HG03025 (cell line): Measurements from ENCODE around the gene MYRIP.
"Not testable (repeated sequence)": the region's sequence is repeated elsewhere in the genome, so short reads cannot be mapped to it uniquely, and the experiment has no call there.

Experiments
- ATAC-seq: cut with Tn5 transposase; IDR thresholded peaks from one replicate; pipeline ENCODE4 v1.9.1; 2021; ENCODE audit warnings: mild to moderate bottlenecking, moderate library complexity; ENCODE audit not compliant: unreplicated experiment, low FRiP score

Gene MYRIP

DNA sequence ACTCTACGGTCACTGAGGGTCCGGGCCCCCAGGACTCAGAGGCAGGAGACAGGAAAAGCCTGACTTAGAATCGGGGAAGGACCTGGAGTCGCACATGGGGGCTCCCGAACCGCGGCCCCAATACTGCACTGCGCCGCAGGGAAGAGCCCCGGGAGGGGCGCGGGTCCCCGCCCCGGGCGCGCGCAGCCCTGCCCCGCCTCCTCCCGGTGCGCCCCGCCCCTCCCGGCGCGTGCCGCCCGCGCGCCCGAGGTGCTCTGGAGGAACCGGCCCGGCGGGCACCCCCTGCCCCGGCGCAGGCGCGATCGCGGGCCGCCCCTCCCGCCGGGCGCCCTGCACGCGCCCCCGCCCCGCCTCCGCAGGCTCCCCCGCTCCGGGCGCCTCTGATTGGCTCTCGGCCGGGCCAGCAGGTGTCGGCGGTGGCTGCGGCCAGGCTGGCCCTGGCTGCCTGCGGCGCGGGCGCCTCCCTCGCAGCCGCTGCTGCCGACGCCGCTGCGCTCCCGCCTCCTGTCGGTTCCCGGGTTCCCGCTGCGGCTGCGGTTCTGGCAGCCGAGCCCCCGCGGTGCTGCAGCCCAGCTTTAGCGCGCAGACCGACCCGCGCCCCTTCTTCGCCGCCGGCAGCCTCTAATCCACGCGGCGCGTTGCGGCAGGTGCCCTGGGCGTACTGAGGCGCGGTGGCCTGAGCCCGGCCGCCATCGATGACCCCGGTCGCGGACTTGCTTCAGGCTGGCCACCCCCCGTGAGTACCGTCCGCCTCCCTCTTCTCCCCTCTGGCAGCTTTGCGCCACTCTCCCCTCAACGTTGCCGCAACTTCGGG is at the start of gene MYRIP:
TSS of gene MYRIP (plus strand) at position 429 of the 814 bp plus-strand sequence. CDS start 91,208 bp downstream, outside the sequence.
- ATAC-seq = peak; percentile 58

- no peak for ATAC-seq
Measured at GRCh38 chr3:39760325-39760724, 49.1 kb upstream of the MYRIP start.

- no peak for ATAC-seq
Measured at GRCh38 chr3:39762537-39763070, 46.8 kb upstream of the MYRIP start.

DNA sequence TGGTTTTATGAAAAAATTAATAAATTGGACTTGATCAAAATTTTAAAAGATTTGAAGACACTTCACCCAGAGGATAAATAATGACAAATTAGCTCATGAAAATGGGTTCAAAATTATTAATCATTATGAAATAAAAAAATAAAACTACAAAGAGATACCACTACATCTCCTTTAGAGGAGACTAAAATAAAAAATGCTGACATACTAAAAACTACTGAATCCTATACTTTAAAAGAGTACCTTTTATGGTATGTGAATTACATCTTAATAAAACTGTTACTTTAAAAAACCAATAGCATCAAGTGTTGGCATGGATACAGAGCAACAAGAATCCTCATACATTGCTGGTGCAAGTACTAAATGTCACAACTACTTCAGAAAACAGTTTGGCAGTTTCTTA is 46.0 kb upstream of the MYRIP start:
- ATAC-seq = no peak

GRCh38 chr3:39765575-39765974 is 43.8 kb upstream of the MYRIP start:
- ATAC-seq = no peak

DNA sequence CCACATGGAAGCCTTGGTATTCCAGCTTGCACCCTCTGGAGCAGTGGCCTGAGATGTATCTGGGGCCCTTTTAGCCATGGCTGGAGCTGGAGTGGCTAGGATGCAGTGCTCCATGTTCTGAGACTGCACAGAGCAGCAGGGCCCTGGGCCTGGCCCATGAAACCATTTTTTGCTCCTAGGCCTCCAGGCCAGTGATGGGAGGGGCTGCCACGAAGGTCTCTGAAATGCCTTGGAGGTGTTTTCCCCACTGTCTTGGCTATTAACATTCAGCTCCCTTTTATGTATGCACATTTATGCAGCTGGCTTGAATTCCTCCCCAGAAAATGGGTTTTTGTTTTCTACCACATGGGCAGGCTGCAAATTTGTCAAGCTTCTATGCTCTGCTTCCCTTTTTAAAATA is 43.0 kb upstream of the MYRIP start:
- ATAC-seq = no peak

GRCh38 chr3:39766909-39767308 is 42.5 kb upstream of the MYRIP start:
- ATAC-seq = not testable (repeated sequence)

- not testable (repeated sequence) for ATAC-seq
Measured at GRCh38 chr3:39778168-39778567, 31.2 kb upstream of the MYRIP start.

GRCh38 chr3:39779511-39780230 is 29.7 kb upstream of the MYRIP start:
- ATAC-seq = no peak

DNA sequence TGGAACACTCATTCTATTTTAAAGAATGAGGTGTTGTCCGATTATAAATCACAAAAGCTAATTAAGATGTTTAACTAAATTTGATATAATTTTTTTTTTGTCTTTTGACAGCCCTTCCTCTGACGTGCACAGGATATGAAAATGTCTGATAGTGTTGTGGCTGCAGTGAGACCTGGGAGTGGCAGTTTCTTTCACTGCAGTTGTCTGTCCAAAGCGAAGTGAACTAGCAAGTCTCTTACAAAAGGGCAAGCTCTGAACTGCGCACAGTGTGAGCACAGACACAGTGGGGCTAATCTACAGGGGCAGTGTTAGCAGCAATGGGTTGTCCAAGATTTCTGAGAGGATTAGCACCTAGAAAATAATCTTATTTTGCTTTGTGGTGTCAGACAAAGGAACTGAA is 29.1 kb upstream of the MYRIP start:
- ATAC-seq = no peak

DNA sequence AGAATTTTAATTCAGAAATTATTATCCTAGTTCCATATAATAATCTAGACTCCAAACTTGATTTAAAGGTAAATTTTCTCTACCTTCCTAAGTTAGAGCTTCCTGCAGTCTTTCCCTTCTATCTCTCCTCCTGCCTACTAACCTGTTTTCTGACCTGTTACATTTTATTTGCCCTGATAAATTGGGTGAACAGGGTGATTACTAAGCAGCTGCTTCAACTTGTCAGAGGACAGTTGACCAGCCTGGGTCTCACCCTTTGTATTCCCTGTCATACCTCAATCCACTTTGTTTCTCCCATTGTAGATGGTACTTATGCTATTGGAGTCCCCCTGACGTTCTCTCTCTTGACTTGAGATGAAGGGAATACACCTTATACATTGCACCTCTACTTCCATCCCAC is 28.4 kb upstream of the MYRIP start:
- ATAC-seq = no peak

DNA sequence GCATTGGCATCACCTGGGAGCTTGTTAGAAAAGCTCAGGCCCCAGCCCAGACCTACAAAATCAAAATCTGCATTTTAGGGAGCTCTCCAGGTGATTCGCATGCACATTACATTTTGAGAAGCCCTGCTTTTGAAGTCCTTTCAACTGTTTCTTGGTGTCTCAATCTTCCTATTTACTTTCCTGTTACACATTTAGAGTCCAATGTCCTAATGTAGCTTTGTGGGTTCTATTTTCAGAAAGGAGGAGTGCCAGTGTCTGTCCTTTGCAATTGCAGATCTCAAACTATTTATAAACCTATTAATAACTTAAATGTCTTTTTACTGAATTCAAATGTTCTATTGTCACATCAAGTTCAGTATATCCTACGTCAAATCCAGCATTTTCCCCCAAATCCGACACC is 27.8 kb upstream of the MYRIP start:
- ATAC-seq = no peak

DNA sequence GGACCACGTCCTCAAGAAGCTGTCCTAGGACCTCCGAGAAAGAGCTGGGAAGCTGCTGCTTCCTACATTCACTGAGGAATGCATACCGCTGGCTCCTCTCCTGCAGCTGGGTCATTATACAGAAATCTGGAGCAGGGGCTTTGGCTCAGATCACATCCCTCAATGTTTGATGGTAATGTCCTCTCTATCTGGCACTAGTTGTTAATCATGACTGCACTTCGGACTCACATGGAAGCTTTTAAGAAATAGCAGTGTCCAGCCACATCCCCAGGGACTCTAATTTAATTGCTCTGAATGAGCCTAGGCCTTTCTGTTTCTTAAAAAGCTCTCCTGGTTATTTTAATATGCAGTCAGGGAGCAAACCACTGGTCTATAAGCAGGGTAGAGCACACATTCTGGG is 25.7 kb upstream of the MYRIP start:
- ATAC-seq = no peak

DNA sequence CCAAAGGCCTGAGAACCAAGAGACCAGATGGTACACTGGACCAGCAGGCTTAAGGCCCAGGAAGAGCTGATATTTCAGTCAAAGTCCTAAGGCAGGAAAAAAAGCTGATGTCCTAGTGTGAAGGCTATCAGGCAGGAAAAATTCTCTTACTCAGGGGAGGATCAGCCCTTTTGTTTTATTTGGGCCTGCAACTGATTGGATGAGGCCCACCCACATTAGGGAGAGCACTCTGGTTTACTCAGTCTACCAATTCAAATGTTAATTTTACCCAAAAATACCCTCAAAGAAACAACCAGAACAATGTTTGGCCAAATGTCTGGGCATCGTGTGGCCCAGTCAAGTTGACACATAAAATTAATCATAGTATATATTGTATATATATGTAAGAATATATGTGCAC is 24.5 kb upstream of the MYRIP start:
- ATAC-seq = no peak

GRCh38 chr3:39788128-39788883 is 21.1 kb upstream of the MYRIP start:
- ATAC-seq = no peak

DNA sequence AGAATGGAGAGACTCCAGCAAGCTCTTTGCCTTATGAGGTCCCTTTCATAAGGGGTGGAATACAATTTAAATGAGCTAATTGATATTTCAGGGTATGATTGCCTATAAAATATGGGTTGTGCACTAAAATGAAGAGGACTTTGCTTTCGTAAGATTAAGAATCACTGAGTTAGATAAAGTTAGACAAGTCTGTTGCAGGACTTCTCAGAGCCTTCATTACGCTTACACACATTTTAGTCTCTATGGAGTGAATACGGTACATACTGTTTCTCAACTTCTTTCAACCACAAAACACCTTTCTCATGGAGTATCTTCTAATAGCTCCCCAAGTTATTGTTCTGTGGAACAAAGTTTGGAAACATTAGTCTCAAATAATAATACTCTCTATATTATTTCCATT is 17.8 kb upstream of the MYRIP start:
- ATAC-seq = no peak

- no peak for ATAC-seq
Measured at GRCh38 chr3:39794880-39795279, 14.5 kb upstream of the MYRIP start.

DNA sequence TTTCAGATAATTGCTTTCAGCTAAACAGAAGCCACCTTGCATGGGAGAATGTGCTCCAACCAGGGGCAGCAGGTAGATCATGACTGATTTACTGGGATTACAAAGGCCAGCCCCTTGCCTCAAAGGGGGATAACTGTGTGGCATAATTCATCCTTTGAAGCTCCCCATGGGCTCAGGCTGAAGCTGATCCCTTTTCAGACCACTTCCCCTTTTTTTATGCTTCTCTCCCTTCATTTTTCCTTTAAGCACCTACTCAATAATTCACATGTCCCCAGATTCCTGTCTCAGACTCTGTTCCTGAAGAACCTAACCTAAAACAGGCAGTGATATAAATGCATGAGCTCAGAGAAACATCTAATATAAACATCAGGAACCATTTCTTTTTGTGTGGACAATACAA is 8.2 kb upstream of the MYRIP start:
- ATAC-seq = no peak

DNA sequence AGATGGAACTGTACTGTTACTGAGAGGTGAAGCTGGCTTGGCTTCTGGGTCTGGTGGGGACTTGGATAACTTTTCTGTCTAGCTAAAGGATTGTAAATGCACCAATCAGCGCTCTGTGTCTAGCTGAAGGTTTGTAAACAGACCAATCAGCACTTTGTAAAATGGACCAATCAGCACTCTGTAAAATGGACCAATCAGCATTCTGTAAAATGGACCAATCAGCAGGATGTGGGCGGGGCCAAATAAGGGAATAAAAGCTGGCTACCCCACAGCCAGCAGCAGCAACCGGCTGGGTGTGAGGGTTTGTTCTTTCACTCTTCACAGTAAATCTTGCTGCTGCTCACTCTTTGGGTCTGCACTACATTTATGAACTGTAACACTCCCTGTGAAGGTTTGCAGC is 6.9 kb upstream of the MYRIP start:
- not testable (repeated sequence) for ATAC-seq

DNA sequence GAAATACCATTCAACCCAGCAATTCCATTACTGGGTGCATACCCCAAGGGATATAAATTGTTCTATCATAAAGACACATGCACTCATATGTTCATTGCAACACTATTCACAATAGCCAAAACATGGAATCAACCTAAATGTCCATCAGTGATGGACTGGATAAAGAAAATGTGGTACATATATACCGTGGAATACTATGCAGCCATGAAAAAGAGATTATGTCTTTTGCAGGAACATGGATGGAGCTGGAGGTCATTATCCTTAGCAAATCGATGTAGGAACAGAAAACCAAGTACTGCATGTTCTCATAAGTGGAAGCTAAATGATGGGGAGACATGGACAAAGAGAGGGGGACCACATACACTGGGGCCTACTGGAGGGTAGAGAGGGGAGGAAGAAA is 5.5 kb upstream of the MYRIP start:
- no peak for ATAC-seq

GRCh38 chr3:39804951-39805350 is 4.5 kb upstream of the MYRIP start:
- ATAC-seq = no peak
